ENCODE results near the gene CALM3.

GRCh38 chr19:46623915-46624502 is 22.9 kb downstream of the CALM3 start:
- TF ChIP-seq, protein P1, sequence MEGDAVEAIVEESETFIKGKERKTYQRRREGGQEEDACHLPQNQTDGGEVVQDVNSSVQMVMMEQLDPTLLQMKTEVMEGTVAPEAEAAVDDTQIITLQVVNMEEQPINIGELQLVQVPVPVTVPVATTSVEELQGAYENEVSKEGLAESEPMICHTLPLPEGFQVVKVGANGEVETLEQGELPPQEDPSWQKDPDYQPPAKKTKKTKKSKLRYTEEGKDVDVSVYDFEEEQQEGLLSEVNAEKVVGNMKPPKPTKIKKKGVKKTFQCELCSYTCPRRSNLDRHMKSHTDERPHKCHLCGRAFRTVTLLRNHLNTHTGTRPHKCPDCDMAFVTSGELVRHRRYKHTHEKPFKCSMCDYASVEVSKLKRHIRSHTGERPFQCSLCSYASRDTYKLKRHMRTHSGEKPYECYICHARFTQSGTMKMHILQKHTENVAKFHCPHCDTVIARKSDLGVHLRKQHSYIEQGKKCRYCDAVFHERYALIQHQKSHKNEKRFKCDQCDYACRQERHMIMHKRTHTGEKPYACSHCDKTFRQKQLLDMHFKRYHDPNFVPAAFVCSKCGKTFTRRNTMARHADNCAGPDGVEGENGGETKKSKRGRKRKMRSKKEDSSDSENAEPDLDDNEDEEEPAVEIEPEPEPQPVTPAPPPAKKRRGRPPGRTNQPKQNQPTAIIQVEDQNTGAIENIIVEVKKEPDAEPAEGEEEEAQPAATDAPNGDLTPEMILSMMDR (IDR thresholded peaks at IDR 0.05 in 4 of 5, conservative IDR thresholded peaks at IDR 0.05 in 1 of 5): no peak
- no peak for TF ChIP-seq POLR2A (IDR thresholded peaks at IDR 0.05)

Data from gastrocnemius medialis (tissue), 4 donors.